Prostate gland (tissue), 2 donors: ENCODE data around the gene LIPC. TPM values are rescaled to one million over a fixed set of nuclear protein-coding genes. Genes with fewer than 3 reads are reported as not detected.

Experiments used
- DNase-seq: peaks from one replicate; pipeline ENCODE4 v3.0.0-alpha.2; 2019; ENCODE audit warnings: low spot score
- H3K27ac ChIP-seq, 2 donors: fragments of 200-600 bp; sonication (generic); 2 replicates each; pipeline ENCODE4 v1.5.1; 2017 to 2019
- H3K27me3 ChIP-seq: fragments of 200-600 bp; sonication (generic); replicated peaks from 2 replicates; pipeline ENCODE4 v1.5.1; 2019; ENCODE audit not compliant: insufficient read depth
- H3K36me3 ChIP-seq, 2 donors: fragments of 200-600 bp; sonication (generic); 1 replicate in 1 of 2; 2 replicates in 1 of 2; pipeline versions ENCODE4 v1.5.1 to v1.8.1; 2017 to 2019
- H3K4me1 ChIP-seq: fragments of 200-600 bp; sonication (generic); replicated peaks from 2 replicates; pipeline ENCODE4 v1.5.1; 2019
- H3K4me3 ChIP-seq, 2 donors: fragments of 200-600 bp; sonication (generic); 2 replicates each; pipeline ENCODE4 v1.5.1; 2017 to 2019
- H3K9me3 ChIP-seq: fragments of 200-600 bp; sonication (generic); 2 replicates; pipeline ENCODE4 v1.5.1; 2017
- CTCF ChIP-seq, 4 experiments: fragments of 200-600 bp in 2 of 4; fragments of 450-650 bp in 2 of 4; sonication (generic) in 2 of 4; IDR thresholded peaks; 1 replicate in 3 of 4; 2 replicates in 1 of 4; pipeline ENCODE4 v1.5.1; 2016 to 2019; ENCODE audit warnings: antibody characterized with exemption in 4 of 4, mild to moderate bottlenecking in 2 of 4, moderate library complexity in 2 of 4
- POLR2A ChIP-seq: fragments of 450-650 bp; IDR thresholded peaks from one replicate; pipeline ENCODE4 v1.6.1; 2016; ENCODE audit warnings: antibody characterized with exemption, mild to moderate bottlenecking
- POLR2AphosphoS5 ChIP-seq: sonication (generic); formaldehyde crosslinking; IDR thresholded peaks from one replicate; pipeline ENCODE4 v1.6.1; 2017; ENCODE audit warnings: antibody characterized with exemption
- WGBS: methylation state at CpG from one replicate; pipeline ENCODE4 v1.1.5; 2018; 5-methylcytosine and 5-hydroxymethylcytosine counted together
- intact Hi-C: fragments of 100-400 bp; cut with DNase I; formaldehyde crosslinking; loops from one replicate; pipeline ENCODE4 v1.14.2; 2022
- total RNA-seq, 2 donors: library from RNA; depleted of rRNA; stranded (reverse); fragments of >200 nt; gene quantifications; one replicate each; pipeline ENCODE4 v1.1.0, GENCODE V29; 2016

Gene LIPC
- total RNA-seq, 2 donors from 2014 or later: 0.14 TPM; not detected in 1

GRCh38 chr15:58477170-58477569 lies 45.4 kb downstream of the LIPC start:
- TF ChIP-seq CTCF (IDR thresholded peaks at IDR 0.05): no peak
- TF ChIP-seq POLR2AphosphoS5: no peak
- no peak for TF ChIP-seq POLR2A
- no peaks in the 10 kb centered on the region for H3K9me3 ChIP-seq
- H3K27me3 ChIP-seq: no peaks in the 10 kb centered on the region
- no peak overlapping the region for H3K4me3 ChIP-seq
- peak overlapping the region in 1 of 2 donors; percentile 13 for H3K27ac ChIP-seq
- H3K36me3 ChIP-seq: no peaks in the 10 kb centered on the region
- intact Hi-C loops: no loop called here
- 29% methylated on average over 4 of the region's 4 CpGs for WGBS
- no peak for DNase-seq
- H3K4me1 ChIP-seq: no peaks in the 10 kb centered on the region

GRCh38 chr15:58478035-58478434 lies 46.2 kb downstream of the LIPC start:
- Histone ChIP-seq H3K4me1 (no peaks in the 10 kb centered on the region), H3K4me3 (no peak overlapping the region), H3K27me3 (no peaks in the 10 kb centered on the region), H3K27ac (no peak overlapping the region), H3K9me3 (no peaks in the 10 kb centered on the region), H3K36me3 (no peaks in the 10 kb centered on the region)
- no peak for DNase-seq
- no peak for TF ChIP-seq CTCF (IDR thresholded peaks at IDR 0.05)
- no peak for TF ChIP-seq POLR2AphosphoS5
- TF ChIP-seq POLR2A: no peak
- intact Hi-C loops: no loop called here
- WGBS: 97% methylated on average over 3 of the region's 3 CpGs

- Histone ChIP-seq H3K27me3 (no peaks in the 10 kb centered on the region), H3K27ac (no peak overlapping the region), H3K36me3 (no peaks in the 10 kb centered on the region), H3K4me3 (no peak overlapping the region), H3K4me1 (no peaks in the 10 kb centered on the region), H3K9me3 (no peaks in the 10 kb centered on the region)
- WGBS: 97% methylated on average over 3 of the region's 3 CpGs
- DNase-seq: no peak
- intact Hi-C loops: no loop called here
- TF ChIP-seq CTCF (IDR thresholded peaks at IDR 0.05) (no peak), POLR2AphosphoS5 (no peak), POLR2A (no peak)
Observed at GRCh38 chr15:58478579-58478978, 46.8 kb downstream of the LIPC start.

GRCh38 chr15:58479941-58480340 lies 48.1 kb downstream of the LIPC start:
- no peaks in the 10 kb centered on the region for H3K36me3 ChIP-seq
- DNase-seq: no peak
- H3K9me3 ChIP-seq: no peaks in the 10 kb centered on the region
- 93% methylated on average over 3 of the region's 3 CpGs for WGBS
- H3K4me1 ChIP-seq: no peaks in the 10 kb centered on the region
- H3K27ac ChIP-seq: no peak overlapping the region
- H3K4me3 ChIP-seq: no peak overlapping the region
- H3K27me3 ChIP-seq: no peaks in the 10 kb centered on the region
- intact Hi-C loops: loop anchor here (10.0 kb wide), 1 partner anchor 65 kb away; no protein-coding TSS in a partner anchor
- TF ChIP-seq POLR2AphosphoS5 (no peak), CTCF (IDR thresholded peaks at IDR 0.05) (no peak), POLR2A (no peak)

- Histone ChIP-seq H3K9me3 (no peaks in the 10 kb centered on the region), H3K27me3 (no peaks in the 10 kb centered on the region), H3K27ac (no peak overlapping the region), H3K36me3 (no peaks in the 10 kb centered on the region), H3K4me1 (no peaks in the 10 kb centered on the region), H3K4me3 (no peak overlapping the region)
- no peak for DNase-seq
- WGBS: 34% methylated on average over 3 of the region's 3 CpGs
- intact Hi-C loops: loop anchor here (10.0 kb wide), 1 partner anchor 69 kb away; no protein-coding TSS in a partner anchor
- TF ChIP-seq POLR2A (no peak), CTCF (IDR thresholded peaks at IDR 0.05) (no peak), POLR2AphosphoS5 (no peak)
Observed at GRCh38 chr15:58483376-58483775, 51.6 kb downstream of the LIPC start.
